Neuron (in vitro differentiated cells): ENCODE measurements around the gene MOK.

ENCODE experiments used
- H2AFZ ChIP-seq: one replicate; pipeline ENCODE4 v1.6.1; 2013; ENCODE audit warnings: low read depth, mild to moderate bottlenecking, inconsistent platforms, low read length, moderate library complexity
- H3K27me3 ChIP-seq: one replicate; pipeline ENCODE4 v1.6.1; 2013; ENCODE audit warnings: low read length; ENCODE audit not compliant: insufficient read depth
- H3K36me3 ChIP-seq: one replicate; pipeline ENCODE4 v1.6.1; 2013; ENCODE audit warnings: low read length; ENCODE audit not compliant: insufficient read depth
- H3K4me1 ChIP-seq: one replicate; pipeline ENCODE4 v1.6.1; 2013; ENCODE audit warnings: low read length; ENCODE audit not compliant: insufficient read depth
- H3K4me3 ChIP-seq: 2 replicates; pipeline ENCODE4 v1.5.1; 2013; ENCODE audit warnings: mild to moderate bottlenecking, low read length, moderate library complexity
- H3K9me3 ChIP-seq: one replicate; pipeline ENCODE4 v1.6.1; 2013; ENCODE audit warnings: low read length

The MOK gene

DNA sequence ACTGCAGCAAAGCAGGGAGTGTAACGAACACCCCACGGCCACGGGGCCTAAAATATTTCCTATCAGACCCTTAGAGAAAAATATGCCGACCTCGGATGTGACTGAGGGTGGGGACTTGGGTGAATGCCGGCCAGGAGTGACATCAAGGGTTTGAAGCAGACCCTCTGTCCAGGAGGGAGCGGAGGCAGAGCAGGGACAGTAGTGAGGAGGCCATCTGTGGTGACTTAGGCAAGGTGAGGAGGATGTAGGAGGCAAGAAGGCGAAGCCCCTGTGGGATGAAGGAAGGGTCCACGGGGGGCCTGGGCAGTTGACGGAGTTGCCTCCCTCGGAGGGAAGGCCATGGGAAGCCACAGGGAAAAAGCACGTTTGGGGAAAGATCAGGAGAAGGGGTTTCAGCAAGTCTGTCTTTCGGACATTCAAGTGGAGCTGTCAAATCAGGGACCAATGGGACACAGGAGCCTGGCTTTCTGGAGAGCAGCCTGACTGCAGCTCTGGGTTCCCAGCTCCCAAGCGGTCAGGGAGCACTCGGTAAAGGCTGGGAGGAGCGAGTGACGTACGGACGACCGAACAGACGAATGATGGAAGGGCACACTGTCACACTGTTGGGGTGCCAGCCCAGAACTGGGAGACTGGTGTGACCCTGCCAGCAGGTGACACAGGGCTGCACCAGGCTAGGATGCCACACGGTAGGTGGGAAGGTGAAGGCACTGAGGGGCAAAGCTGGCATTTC is 74.3 kb downstream of the MOK start:
- H2AFZ ChIP-seq = no peak overlapping the region
- H3K4me3 ChIP-seq = no peak overlapping the region
- H3K9me3 ChIP-seq = no peaks in the 10 kb centered on the region
- no peaks in the 10 kb centered on the region for H3K4me1 ChIP-seq
- peaks cover 14% of the 10 kb centered on the region for H3K36me3 ChIP-seq
- H3K27me3 ChIP-seq = no peaks in the 10 kb centered on the region

DNA sequence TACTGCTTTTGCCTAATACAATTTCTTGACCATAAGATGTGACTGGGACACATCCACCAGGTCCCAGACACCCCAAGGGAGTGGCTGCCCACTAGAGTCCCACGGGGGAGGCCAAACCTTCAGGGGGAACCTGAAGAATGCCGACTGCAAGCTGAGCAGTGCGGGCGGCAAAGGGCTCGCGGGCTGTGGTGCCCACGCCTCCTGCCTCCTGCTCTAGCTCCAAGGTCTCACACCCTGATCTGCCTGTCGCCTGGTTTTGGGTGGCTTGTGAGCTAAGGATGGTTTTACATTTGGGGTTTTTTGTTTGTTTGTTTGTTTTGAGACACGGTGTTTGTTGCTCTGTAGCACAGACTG is 75.2 kb downstream of the MOK start:
- no peak overlapping the region for H3K4me3 ChIP-seq
- H3K36me3 ChIP-seq = peaks cover 19% of the 10 kb centered on the region
- H3K4me1 ChIP-seq = no peaks in the 10 kb centered on the region
- H3K9me3 ChIP-seq = no peaks in the 10 kb centered on the region
- H2AFZ ChIP-seq = no peak overlapping the region
- no peaks in the 10 kb centered on the region for H3K27me3 ChIP-seq

GRCh38 chr14:102229071-102229738 is 75.8 kb downstream of the MOK start:
- no peak overlapping the region for H2AFZ ChIP-seq
- H3K4me1 ChIP-seq = no peaks in the 10 kb centered on the region
- H3K36me3 ChIP-seq = peaks cover 23% of the 10 kb centered on the region
- H3K4me3 ChIP-seq = no peak overlapping the region
- no peaks in the 10 kb centered on the region for H3K27me3 ChIP-seq
- no peaks in the 10 kb centered on the region for H3K9me3 ChIP-seq

DNA sequence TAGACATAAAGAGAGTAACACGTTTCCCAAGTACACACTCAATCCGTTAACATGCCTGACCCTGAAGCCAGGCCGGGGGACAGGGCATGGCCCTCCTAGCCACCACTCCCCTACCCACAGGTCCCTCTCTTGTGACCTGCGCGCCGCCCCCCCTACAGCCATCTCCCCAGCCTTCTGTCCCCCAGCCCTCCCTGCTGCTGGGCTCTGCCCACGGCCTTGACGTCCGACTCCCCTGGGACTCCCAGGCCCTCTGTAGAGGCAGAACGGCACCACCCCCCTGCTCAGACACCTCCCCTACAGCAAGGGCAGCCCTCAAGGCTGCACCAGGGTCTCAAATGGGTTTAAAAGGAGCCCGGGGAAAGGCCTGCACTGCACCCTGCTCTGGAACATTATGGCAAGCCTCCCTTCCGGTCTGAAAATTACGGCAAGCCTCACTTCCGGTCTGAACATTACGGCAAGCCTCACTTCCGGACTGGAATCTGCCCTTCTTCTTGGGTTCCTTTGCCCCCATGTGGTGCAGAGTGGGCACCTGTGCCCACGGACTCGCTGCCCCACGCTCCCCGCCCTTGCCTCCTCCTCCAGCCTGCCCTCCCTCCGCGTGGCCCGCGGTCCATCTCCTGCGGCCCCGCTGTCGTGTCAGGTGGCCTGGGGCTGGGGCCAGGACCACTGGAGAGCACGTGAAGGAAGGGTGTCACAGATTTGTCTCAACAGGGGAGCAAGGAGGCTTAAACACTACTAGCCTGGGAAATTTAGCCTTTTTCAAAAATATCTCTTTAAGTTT is 77.6 kb downstream of the MOK start:
- Histone ChIP-seq H2AFZ (no peak overlapping the region), H3K4me1 (no peaks in the 10 kb centered on the region), H3K9me3 (no peaks in the 10 kb centered on the region), H3K36me3 (peaks cover 27% of the 10 kb centered on the region), H3K4me3 (no peak overlapping the region), H3K27me3 (no peaks in the 10 kb centered on the region)

- Histone ChIP-seq H3K4me3 (no peak overlapping the region), H3K27me3 (no peaks in the 10 kb centered on the region), H3K36me3 (peaks cover 26% of the 10 kb centered on the region), H3K9me3 (no peaks in the 10 kb centered on the region), H3K4me1 (no peaks in the 10 kb centered on the region), H2AFZ (no peak overlapping the region)
Observed at GRCh38 chr14:102226356-102227125, 78.4 kb downstream of the MOK start.

DNA sequence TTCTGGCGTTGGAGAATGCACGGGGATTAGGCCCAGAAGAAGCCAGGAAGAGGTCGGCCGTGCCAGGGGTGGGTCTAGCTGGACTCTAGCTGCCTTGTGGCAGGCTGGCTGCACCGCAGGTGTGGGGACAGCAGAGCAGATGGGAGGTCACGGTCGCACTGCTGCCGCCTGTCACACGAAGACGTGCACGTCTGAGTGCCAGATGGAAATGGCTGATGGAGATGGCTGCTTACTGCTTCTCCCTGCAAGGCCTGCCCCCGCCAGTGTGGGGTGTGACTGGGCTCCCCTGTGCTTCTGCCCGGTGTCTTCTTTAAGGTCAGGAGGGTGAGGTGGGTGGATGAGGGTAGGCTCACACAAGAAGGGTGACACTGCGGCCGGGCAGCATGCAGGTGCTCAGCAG is 79.0 kb downstream of the MOK start:
- H3K36me3 ChIP-seq = peaks cover 29% of the 10 kb centered on the region
- no peak overlapping the region for H2AFZ ChIP-seq
- no peak overlapping the region for H3K4me3 ChIP-seq
- no peaks in the 10 kb centered on the region for H3K4me1 ChIP-seq
- H3K27me3 ChIP-seq = no peaks in the 10 kb centered on the region
- no peaks in the 10 kb centered on the region for H3K9me3 ChIP-seq

DNA sequence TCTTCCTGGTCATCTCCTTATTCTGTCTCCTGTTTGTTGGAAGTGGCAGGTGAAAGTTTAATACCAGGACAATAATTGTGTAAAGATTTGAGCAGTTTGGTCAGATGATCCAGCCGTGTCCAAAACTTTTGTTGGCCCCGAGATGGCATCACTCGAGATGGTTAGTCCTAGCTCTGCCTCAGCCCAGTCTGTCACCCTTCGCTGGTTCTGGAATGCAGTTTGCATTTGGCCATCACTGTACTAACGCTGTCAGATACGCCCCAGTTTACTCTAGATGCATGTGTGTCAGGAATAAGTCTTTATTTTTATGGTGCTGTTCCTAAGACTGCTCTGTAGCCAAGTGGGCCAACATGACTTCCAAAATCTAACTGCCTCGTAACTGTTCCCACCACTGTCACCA is 79.6 kb downstream of the MOK start:
- H2AFZ ChIP-seq = no peak overlapping the region
- H3K4me1 ChIP-seq = no peaks in the 10 kb centered on the region
- no peaks in the 10 kb centered on the region for H3K9me3 ChIP-seq
- peaks cover 29% of the 10 kb centered on the region for H3K36me3 ChIP-seq
- no peak overlapping the region for H3K4me3 ChIP-seq
- H3K27me3 ChIP-seq = no peaks in the 10 kb centered on the region

GRCh38 chr14:102223682-102224081 is 81.3 kb downstream of the MOK start:
- no peaks in the 10 kb centered on the region for H3K27me3 ChIP-seq
- peaks cover 24% of the 10 kb centered on the region for H3K36me3 ChIP-seq
- no peaks in the 10 kb centered on the region for H3K4me1 ChIP-seq
- H2AFZ ChIP-seq = no peak overlapping the region
- H3K9me3 ChIP-seq = no peaks in the 10 kb centered on the region
- H3K4me3 ChIP-seq = no peak overlapping the region

- Histone ChIP-seq H3K4me3 (no peak overlapping the region), H3K4me1 (no peaks in the 10 kb centered on the region), H3K27me3 (no peaks in the 10 kb centered on the region), H3K9me3 (no peaks in the 10 kb centered on the region), H3K36me3 (peaks cover 24% of the 10 kb centered on the region), H2AFZ (no peak overlapping the region)
Observed at GRCh38 chr14:102222751-102223150, 82.2 kb downstream of the MOK start.

DNA sequence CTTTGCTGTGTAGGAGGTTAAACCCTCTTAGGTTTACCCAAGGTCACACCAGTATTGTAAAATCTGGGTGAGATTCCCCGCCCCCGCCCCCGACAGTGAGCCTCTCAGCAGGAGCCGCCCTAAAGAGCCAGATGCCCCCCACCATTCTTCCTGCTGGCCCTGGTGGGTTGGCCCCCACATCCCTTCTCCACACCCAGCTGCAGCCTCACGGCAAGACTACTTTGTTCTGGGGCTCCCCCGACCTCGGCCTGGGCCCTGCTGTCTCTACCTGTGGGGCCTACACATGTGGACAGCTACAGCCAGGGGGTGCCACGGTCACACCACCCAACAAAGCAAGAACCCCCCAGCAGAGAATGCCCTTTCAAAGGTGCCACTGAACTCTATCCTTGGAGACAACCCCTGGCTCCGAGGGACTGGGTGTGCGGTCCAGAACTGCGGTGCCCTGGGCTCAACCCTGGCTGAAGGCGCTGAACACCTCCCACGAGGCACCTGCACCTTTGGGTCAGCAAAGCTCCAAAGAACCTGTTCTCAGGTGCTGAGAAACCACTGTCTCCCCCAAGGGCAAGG is 82.9 kb downstream of the MOK start:
- no peaks in the 10 kb centered on the region for H3K4me1 ChIP-seq
- no peak overlapping the region for H2AFZ ChIP-seq
- H3K9me3 ChIP-seq = no peaks in the 10 kb centered on the region
- H3K36me3 ChIP-seq = peaks cover 24% of the 10 kb centered on the region
- no peaks in the 10 kb centered on the region for H3K27me3 ChIP-seq
- no peak overlapping the region for H3K4me3 ChIP-seq

DNA sequence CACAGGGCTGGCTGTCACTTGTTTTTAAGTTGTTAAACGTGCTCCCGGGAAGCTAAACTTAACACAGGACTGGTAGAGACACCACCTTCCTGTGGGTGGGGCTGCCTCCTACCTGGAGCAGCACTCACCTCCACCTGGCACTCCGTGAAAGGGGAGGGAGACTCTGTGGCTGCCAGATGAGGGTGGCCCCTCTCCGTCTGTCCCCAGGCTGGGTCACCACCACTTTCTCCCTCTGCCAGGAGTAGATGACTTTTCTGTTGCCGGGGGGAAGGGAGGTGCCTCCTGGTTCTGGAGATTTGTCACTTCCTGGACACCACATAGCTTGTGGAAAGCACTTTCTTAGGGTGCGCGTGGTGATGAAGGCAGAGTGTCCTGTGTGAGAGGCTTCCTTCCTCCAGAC is 83.9 kb downstream of the MOK start:
- Histone ChIP-seq H3K9me3 (no peaks in the 10 kb centered on the region), H3K4me1 (peaks cover 2% of the 10 kb centered on the region), H3K27me3 (no peaks in the 10 kb centered on the region), H3K4me3 (no peak overlapping the region), H2AFZ (no peak overlapping the region), H3K36me3 (peaks cover 24% of the 10 kb centered on the region)

DNA sequence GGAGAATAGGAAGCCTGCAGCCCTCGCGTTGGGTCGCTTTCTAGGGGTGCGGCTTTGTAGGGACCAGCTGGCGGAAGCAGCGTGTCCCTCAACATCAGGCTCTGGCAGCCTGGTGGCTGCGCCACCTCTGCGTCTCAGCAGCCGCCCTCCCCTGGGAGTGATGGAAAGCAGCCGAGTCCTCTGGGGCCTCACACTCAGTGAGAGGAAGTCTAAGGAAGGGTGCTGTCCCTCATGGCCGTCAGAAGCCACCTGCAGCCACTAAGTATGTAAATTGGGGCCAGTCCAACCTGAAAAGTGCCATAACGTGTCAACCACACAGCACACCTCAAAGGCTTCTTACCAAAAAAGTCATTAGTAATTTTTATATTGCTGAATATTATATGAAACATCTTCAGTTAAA is 84.9 kb downstream of the MOK start:
- no peaks in the 10 kb centered on the region for H3K27me3 ChIP-seq
- peaks cover 22% of the 10 kb centered on the region for H3K36me3 ChIP-seq
- H3K4me1 ChIP-seq = peaks cover 12% of the 10 kb centered on the region
- no peaks in the 10 kb centered on the region for H3K9me3 ChIP-seq
- H2AFZ ChIP-seq = no peak overlapping the region
- no peak overlapping the region for H3K4me3 ChIP-seq
